Fibroblast of skin of scalp (primary cell): Measurements from ENCODE around the gene NR1I3.
"Not testable (repeated sequence)": the region's sequence is repeated elsewhere in the genome, so short reads cannot be mapped to it uniquely, and the experiment has no call there.

Source experiments
- DNase-seq: peaks from one replicate; pipeline ENCODE4 v3.0.0-alpha.2; 2013

Gene NR1I3

DNA sequence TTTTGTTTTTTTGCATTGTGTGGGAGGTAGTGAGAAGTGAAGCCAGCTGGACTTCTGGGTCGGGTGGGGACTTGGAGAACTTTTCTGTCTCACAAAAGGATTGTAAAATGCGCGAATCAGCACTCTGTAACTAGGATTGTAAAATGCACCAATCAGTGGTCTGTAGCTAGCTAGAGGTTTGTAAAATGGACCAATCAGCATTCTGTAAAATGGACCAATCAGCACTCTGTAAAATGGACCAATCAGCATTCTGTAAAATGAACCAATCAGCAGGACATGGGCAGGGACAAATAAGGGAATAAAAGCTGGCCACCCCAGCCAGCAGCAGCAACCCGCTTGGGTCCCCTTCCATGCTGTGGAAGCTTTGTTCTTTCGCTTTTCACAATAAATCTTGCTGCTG lies 12.1 kb upstream of the NR1I3 start:
- not testable (repeated sequence) for DNase-seq

DNA sequence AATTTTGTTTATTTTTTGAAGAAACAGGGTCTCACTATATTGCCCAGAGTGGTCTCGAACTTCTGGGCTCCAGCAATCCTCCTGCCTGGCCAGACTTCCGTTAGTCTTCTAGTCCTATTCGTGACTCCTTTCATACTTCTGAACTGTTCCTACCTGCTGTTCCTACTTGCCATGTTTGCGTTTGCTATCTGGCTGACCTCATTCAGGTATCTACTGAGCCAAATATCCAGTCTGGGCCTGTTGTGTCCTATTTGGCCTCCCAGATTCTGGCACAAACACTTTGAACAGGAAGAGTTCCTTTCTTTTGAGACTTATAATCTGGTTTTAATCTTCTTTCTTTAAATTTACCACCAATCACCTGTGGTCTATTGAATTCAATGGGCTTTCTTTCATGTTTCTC lies 6.9 kb upstream of the NR1I3 start:
- no peak for DNase-seq

DNA sequence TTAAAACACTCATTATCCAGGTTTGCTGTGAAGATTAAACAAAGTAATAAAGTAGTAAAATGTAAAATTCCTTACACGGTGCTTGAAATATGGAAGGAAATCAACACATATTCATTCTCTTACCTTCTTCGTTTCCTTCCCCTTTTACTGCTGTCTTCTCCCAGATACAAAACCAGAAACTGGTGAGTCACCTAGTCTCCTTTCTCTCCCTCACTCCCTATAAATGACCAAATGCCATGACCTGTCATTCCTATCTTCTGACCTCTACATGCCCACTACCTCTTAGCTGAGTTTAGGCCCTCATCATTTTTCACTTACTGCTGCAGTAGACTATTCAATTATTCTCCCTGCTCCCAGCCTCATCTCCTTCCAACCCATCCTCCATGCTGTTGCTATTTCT lies 4.3 kb upstream of the NR1I3 start:
- DNase-seq = no peak

DNA sequence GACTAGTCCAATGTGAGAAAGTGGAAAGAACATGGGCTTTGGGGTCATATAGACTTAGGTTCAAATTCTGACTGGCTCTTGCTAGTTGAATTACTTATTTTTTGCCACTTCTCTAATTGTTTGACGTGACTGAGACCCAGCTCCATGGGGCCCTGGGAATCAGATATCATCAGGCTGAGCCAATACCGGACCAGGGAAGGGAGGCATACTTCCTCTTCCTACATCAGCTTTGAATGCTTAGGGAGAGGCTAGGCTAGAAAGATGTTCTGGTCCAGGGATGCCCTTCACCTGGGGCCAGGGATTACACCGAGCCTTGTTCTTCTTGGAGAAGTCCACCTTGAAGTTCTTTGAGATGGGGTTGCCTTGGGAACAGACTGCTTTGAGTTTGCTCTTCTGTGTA lies 3.7 kb upstream of the NR1I3 start:
- no peak for DNase-seq

DNA sequence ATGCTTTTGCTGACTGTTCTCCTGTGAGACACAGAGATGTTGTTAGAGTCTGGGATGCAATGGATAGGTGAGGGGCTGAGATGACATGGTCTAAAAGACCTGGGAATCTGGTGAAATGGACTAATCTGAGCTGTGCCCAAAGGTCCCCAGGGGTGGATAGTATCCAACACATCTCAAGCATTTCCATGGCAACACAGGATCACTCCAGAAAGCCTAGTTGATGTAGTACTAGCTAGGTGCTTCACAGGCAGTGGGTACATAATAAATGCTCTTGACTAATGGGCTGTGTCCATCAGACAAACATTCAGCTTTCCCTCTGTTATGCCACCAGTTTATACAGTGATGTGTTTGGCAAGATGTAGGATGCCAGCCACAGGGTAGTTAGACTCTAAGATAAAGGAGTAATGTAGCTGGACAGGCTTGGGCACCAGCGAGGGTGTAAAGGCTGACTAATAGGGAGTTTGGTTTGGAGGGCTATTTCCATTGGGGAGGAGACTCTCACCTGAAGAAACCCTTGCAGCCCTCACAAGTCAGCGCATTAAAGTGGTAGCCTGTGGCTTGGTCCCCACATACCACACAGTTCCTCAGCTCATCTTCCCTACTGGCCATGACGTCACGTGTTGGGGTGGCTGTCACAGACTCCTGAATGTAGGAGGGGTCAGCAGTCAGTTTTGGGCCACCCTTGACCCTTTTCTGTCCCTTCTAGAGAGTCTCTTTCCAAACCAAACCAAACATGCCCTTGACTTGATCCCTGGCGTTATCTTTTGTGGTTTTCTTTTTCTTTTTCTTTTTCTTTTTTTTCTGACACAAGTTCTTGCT lies 1.8 kb downstream of the NR1I3 start:
- no peak for DNase-seq

DNA sequence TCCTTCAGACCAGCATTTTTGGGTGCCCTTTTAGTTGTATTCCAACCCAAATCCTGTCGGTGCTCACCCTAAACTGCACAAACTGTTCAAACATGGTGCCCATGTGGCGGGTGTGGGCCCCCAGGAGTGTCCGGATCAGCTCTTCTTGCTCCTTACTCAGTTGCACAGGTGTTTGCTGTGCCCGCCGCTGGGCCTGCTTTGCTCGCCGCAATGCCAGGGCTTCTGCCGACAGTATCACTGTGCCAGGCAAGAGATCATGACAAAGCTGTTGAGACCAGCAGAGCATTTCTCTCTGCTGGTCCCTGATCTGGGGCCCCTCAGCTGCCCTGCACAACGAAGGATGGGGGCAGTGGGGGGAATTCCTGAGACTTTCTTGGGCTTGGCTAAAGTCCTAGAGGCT lies 4.9 kb downstream of the NR1I3 start:
- no peak for DNase-seq

DNA sequence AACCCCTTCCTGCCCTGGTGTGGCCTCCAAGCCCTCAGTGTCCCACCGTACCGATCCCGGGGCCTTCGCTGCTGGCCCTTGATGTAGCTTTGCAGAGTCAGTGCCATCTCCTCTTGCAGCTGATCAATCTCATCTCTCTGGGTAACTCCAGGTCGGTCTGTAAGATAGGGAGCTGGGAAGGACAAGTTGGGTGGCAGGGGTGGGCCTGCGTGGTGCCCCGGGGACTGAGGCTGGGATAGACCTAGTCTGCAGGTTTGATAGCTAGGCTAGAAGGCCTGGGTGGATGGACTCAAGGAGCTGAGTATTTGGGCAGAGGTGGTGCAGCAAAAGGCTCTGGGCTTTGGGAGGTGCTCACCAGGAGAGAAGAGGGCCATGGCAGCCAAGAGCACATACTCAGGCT lies 7.2 kb downstream of the NR1I3 start:
- DNase-seq = no peak

DNA sequence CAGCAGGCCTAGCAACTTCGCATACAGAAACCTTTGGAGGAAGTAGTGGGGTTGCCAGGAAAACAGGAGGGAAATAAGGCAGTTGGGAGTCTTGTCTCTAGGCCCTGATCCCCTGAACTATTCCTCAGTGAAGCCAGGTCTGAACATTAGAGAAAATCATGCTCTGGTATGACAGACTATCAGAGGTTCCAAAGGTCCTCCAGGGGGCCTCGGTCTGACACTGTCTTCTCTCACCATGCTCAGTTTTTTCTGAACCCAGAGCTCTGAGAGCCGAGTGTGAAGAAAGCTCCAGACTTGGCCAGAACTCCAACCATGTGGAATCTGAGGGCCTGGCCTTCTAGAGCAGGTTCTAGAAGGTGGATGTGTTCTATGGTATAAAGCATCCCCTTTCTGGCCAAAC lies 8.1 kb downstream of the NR1I3 start:
- no peak for DNase-seq

DNA sequence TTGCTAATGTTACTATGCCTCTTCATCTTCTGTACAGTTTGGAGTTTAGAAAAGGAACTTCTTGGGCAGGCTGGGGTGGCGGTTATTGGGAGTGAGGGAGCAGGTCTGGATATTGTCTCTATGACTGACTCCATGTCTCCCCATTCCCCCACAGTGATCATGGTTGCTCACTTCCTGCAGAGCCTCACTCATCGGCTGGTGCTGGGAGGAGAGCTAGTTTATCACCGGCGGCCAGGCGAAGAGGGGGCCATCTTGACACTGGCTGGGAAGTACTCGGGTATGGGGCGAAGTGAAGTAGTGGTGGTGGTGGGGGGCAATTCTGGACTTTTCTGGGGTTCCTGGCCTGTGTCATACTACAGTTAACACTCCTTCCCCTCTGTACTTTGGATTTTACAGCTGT lies 10.0 kb downstream of the NR1I3 start:
- DNase-seq = no peak

DNA sequence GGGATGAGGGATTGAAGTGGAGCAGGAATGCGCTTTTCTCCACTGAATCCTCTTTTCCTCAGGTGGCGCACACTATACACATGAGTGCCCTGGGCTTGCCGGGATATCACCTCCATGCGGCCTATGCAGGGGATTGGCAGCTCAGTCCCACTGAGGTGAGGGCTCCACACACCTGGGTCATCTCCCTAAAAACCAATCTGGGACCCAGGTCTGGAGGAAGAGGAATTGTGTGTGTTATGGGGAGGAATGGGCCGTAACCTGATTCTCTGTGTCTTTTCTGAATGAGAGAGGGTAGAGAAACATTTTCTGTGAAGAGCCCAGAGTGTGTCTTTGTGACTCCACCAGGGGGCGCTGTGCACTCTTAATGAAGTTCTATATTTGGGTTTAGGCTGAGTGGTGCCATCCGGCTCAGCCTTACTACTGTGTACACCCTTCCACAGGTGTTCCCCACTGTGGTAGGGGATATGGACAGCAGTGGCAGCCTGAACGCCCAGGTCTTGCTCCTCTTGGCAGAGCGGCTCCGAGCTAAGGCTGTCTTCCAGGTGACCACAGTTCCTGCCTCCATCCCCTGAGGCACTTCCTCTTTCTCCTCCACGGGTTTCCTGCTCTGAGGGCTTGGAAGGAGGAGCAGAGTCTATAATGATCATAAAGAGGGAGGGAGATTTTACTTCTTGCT lies 10.7 kb downstream of the NR1I3 start:
- DNase-seq = peak; percentile 73

DNA sequence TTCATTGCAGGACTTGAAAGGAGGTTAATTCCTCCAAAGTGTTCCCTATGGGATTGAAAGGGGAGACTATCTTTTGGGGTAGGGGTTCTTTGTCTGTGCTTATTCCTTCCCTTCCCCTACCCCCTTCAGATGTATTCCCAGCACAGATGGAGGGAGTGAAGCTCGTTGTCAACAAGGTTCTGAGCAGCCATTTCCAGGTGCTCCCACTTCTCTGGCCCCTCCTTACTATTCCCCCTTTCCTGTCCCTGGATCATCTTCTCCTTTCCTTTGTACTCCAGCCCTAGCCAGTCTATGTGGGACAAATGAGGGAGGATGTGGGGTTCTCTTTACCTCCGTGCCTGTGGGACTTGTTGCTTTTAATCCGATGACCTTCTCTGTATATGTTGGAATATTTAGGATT lies 11.2 kb downstream of the NR1I3 start:
- DNase-seq = no peak

DNA sequence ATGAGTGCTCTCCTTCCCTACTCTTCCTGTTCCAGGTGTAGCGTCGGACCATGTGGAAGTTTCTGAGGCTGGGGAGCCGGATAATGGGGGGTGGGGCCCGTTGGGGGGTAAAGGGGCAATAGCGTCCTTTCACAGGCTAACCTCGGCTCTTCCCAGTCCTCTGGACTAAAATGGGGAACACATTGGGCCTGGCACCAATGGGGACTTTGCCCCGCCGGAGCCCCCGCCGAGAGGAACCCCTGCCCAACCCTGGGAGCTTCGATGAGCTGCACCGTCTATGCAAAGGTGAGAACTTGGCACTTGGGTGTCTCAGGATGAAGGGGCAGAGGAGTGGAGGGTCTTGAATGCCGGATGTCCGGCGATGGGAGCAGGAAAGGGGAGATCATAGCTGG lies 11.7 kb downstream of the NR1I3 start:
- no peak for DNase-seq

DNA sequence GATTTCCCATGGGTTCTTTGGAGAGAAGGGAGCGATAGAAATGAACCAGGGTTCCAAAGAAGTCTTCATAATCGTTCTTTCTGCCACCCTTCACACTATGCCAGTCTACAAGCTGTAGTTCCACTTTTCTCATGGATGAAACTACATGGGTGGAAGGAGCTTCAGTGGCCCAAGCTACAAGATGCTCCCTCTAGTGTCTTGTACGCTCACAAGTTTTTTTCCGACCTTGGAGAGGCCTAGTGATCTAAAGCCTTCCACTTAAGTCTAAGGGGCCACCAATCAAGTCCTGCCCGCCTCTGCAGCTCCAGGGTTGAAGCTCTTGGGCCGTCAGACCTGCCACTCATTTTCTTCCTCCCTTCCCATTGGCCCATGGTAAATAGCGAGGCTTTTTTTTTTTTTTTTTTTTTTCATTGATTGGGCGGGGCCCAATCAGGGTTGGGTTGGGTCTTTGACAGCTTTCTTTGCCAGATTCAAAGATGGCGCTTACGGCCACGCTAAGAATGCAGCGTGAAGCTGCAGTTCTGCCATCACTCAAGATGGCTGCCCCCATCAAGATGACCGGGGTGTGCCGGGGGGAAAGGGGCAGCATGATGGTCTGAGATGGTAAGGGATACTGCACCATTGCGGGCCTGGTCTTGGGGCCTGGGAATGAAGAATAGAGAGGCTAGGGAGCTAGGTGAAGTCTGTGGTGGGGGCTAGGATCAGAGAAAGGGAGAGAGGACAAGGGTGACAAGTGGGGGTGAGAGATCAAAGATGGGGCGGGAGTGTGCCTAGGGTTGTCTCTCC lies 12.3 kb downstream of the NR1I3 start, which contains the start of gene TOMM40L:
Gene TOMM40L, plus strand, starts transcription at position 527 of the 786 bp plus-strand sequence. CDS start 430 bp downstream, outside the sequence.
- DNase-seq = peak; percentile 100

DNA sequence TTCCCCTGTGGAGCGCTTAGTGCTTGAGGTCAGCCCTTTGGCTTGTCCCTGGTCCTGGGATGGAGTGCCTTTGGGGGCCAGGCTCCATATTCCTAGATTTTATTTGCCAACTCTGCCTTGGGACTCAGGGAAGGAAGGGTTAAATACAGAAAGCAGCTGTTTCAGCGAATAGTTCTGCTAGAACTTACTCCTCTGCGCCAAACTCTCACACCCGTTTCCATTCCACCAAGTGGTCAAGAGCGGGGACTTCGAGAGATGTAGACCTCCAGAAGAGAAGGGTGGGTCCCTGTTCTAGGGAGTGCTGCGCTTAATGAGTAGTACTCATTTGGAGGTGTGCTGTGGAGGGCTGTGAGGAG lies 12.8 kb downstream of the NR1I3 start:
- no peak for DNase-seq

DNA sequence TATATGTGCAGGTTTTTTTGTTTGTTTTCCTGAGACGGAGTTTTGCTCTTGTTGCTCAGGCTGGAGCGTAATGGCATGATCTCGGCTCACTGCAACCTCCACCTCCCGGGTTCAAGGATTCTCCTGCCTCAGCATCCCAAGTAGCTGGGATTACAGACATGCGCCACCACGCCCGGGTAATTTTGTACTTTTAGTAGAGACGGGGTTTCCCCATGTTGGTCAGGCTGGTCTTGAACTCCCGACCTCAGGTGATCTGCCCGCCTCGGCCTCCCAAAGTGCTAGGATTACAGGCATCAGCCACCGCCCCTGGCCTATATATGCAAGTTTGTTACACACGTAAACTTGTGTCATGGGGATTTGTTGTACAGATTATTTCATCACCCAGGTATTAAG lies 13.3 kb downstream of the NR1I3 start:
- DNase-seq = not testable (repeated sequence)

DNA sequence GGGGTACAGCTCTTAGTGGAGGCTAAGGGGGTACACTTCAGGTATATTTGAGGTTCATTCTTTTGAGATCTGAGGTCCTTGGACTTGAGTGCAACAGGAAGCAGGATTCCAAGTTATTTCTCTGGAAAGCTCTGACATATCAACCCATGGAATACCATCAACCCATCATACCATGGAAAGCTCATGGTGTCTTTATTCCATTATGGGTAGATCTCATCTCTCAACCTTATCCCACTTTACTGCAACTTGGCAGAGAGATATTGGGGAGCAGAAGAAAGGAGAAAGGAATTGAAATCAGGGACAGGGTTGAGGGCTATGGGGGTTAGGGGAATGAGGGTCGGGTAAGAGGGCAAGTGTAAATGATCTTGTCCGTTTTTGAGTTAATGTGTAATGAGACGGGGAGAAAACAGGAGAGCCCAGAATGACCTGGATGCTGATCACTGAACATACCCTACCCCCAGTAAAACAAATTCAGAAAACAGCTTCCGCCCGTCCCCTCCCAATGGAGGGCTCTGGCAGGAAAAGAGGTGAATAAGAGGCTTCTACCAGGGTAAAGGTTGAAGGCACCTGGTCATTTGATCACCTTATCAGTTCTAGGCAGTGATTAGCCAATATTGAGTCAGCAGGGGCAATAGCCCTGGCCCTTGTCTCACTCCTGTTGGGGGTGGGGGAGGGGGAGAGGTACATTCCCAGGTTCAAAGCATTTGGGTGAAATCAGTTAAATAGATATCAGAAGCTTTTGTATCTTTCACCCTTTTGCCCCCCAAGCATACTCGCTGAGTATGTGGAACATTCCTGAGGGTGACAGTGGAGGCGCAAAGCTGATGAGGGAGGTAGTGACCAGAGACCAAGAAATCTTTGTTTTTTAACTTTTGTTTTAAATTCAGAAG lies 14.0 kb downstream of the NR1I3 start:
- DNase-seq = no peak

DNA sequence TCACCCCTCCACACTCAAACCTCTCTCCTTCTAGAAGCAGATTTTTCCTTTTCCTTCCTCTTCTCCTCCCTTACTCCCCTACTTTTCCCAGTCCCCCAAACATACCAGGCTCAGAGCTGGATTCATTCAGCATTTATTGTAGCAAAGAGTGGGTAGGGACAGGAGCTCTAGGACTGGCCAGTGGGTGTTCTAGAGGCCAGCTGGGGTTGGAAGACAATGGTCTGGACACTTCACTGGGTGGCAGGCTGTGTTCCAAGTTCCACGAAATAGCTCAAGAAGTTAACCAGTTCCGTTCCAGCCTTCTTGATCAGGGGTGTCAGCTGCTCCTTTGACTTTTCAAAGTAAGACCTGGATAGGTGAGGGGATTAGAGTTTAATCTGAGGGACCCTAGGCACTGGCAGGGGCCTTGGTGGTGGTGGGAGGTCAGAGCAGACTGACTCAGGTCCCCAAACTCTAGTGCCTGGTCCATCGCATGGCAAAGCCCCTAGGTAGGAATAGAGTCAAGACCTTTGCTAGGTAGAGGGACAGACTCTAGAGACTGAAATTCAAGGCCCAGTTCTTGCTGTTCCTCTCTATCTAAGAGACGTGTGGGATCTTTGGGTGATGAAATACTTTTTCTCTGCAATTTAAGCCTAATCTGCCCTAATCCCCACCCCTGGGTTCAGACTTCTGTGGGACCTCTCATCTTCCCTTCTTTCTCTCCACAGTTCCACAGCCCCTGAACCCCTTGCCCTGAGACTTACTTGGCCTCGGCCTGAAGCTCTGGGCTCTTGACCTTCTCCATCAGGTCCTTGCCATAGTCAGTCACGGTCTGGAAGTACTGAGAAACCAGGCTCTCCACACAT lies 15.6 kb downstream of the NR1I3 start:
- DNase-seq = no peak

DNA sequence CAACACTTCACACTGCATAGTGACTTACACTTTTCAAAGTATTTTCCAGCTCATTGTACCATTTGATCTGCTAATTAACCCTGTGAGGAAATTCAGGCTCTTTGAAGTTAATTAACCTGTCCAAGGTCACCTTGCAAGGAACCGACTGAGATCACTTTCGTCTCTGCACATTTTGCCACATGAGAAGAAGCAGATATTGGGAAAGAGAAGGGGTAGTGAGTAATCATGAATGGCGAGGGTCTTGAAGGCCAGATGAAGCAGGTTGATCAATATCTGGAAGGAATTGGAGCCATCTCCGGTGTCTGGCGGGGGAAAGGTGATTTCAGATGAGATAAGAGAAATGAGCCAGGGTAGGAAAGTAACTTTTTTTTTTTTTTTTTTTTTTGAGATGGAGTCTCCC lies 18.0 kb downstream of the NR1I3 start:
- no peak for DNase-seq

DNA sequence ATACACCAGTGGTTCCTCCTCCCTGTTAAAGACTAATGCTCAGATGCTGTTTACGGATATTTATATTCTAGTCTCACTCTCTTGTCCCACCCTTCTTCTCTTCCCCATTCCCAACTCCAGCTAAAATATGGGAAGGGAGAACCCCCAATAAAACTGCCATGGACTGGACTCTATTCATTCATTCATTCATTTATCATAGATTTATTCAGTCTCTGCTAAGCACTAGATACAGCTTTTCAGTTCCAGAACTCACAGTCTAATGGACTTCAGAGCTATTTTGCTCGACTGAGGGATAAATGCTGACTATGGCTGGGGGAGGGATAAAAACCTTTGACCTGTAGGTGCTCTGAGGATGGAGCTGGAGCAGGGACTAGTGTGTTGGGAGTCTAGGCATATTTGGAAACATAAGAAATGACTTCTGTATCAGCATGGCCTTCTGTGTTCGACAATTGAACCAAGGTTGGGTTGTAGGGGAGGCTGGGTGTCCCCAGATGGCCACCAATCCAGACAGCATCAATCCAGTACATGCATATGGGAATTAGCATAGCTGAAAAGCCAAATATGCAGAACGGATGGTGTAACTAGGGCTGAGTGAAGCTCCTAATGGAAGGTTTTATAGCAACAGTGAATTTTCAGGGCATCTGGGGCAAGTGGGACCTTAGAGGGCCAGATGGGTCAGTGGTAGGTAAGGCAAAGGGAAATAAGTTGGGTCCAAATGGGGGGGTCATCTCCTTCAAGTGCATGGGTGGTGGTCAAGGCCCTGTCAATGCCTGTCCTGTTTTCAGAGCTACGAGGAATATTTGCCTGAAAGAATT lies 18.7 kb downstream of the NR1I3 start:
- DNase-seq = no peak

DNA sequence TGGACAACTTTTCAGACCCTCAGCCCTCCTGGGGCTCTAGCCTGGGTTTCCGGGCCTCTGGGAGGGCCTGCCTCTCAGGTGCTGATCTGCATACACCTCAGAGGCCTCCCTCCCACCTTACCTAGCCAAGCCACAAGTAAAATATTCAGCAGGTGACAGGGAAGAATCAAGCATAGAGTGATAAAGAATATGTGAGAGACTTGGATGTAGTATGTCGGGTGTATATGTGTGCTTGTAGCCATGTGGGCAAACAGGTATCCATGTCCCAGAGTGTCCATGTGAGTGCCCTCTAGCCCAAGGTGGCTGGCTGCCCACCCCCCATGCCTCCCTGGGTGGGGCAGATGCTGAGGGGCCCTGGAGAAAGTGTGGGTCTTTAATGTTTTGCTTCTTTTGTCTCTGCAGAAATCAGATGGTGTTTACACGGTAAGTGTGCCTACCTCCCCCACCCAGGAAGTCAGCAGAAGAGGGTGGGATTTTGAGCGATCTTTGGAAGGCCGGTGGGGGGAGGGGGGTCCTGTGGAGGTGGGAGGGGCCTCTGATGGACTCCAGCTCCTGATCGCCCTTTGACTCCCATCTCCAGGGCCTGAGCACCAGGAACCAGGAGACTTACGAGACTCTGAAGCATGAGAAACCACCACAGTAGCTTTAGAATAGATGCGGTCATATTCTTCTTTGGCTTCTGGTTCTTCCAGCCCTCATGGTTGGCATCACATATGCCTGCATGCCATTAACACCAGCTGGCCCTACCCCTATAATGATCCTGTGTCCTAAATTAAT lies 19.5 kb downstream of the NR1I3 start:
- DNase-seq = no peak
